Measurements from ENCODE around the gene LTB.

The LTB gene

DNA sequence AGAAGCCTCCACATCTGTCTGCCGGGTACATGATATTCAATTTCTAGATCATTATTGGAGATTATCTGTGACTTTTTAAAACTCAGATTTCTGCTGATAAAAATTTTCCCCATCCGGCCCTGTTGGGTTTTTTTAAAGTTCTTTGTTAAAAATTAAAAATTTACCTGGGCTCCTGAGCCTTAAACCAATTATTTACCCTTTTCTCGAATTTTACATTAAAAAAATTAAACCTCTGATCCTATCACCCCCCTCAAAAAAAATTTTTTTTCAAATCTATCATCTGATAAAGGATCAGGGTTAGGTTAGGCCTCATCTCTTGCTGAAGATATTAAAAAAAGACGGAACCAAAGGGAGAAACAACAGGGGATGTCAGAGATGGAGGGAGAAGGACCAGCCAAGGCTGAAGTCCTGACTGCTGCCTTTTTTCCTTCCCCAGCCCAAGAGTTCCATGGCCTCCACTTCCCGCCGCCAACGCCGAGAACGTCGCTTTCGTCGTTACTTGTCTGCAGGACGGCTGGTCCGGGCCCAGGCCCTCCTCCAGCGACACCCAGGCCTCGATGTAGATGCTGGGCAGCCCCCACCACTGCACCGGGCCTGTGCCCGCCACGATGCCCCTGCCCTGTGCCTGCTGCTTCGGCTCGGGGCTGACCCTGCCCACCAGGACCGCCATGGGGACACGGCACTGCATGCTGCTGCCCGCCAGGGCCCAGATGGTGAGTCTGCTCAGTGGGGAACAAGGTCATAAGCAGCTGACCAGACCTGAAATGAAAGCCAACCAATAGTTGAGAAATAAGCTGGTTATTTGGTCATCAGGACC is 34.3 kb downstream of the LTB start:
- Histone ChIP-seq H3K4me3 (ENCODE audit: low read depth in 1 of 2, low read length in 1 of 2) (peak overlapping the region; percentile 64 to 72), H3K4me1 (ENCODE audit: control insufficient read depth in 1 of 2, insufficient read depth in 1 of 2, low read depth in 1 of 2, low read length in 1 of 2) (peaks cover 55 to 57% of the 10 kb centered on the region in 2 experiments), H3K36me3 (no peaks in the 10 kb centered on the region), H3K27me3 (no peaks in the 10 kb centered on the region), H3K9me3 (no peaks in the 10 kb centered on the region), H3K27ac (peak overlapping the region; percentile 89)
- peak; percentile 3 for TF ChIP-seq CTCF (IDR thresholded peaks at IDR 0.05)

DNA sequence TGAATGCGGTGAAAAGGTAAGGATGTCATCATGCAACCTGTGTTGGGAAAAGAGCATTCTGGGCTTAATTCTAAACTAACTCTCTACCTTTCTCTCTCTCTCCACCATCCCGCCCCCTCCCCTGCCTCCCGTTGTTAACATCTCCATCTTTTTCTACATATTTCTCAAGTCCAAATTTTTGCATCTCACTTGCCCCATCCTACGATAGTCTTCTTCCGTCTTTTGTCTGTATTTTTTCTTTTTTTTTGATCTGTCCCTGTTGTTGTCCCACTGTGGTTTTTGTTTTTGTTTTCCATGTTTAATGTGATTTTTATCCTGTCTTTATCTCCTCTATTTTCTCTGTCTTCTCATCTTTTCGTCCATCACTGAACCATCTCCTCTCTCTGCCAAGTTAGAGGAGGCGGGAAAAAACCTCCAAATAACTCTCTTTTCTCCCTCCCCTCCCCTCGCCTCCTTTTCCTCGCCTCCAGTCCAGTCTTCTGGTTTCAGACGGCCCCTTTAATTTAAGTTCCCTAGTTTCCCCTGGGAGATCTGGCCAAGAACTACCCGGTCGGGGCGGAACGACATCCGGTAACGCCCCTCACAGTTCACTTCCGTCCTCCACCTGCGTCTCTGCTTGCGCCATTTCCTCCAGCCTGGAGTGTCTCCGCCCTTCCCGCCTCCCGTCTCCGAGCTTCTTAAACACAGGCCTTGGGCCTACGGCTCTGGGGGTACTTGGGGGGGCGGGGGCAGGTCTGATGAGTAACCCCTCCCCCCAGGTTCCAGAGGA is 35.1 kb downstream of the LTB start, which contains the start of gene NFKBIL1:
Gene NFKBIL1, plus strand, starts transcription at position 651 of the 769 bp plus-strand sequence. Its CDS starts 87 bp downstream, at position 738.
- H3K27ac ChIP-seq = peak within 1 kb of the TSS; percentile 89
- no peaks in the 10 kb centered on the region for H3K27me3 ChIP-seq
- peak; percentile 41 for TF ChIP-seq CTCF (IDR thresholded peaks at IDR 0.05)
- peaks cover 56 to 58% of the 10 kb centered on the region in 2 experiments for H3K4me1 ChIP-seq (ENCODE audit: control insufficient read depth in 1 of 2, insufficient read depth in 1 of 2, low read depth in 1 of 2, low read length in 1 of 2)
- H3K9me3 ChIP-seq = no peaks in the 10 kb centered on the region
- H3K36me3 ChIP-seq = no peaks in the 10 kb centered on the region
- H3K4me3 ChIP-seq (ENCODE audit: low read depth in 1 of 2, low read length in 1 of 2) = peak within 1 kb of the TSS; percentile 64 to 72

DNA sequence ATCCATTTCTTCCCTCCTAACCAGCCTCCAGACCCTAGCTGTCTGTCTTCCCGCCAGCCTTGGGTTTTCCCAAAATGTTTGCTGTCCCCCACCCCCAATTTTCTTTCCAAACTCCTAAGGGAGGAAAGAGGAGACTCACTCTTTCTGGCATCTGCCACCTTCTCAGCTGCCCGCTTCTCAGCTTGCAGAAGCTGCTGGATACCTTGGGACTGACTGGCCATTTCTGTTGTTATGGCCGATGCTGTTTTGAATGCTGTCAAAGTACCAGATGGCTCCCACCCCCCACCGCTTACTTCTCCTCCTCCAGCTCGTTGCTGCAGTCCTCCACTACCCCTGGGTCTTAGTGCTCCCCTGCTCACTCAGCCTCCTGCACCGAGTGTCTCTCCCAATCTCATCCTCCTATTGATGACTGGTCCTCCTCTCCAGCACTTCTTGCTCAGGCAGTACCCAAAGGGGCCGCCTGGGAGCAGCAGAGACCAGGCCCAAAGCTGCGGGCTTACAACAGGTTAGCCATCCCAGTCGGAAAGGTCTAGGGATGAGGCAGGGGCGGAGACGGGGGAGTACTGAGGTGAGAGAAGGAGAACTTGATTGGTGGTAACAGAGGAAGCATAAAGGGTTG is 35.8 kb downstream of the LTB start, which contains the start of gene ATP6V1G2:
Gene ATP6V1G2, minus strand, starts transcription at position 270 of the 619 bp plus-strand sequence. Its CDS starts 49 bp downstream, at position 221.
- H3K27me3 ChIP-seq = no peaks in the 10 kb centered on the region
- peaks cover 49 to 53% of the 10 kb centered on the region in 2 experiments for H3K4me1 ChIP-seq (ENCODE audit: control insufficient read depth in 1 of 2, insufficient read depth in 1 of 2, low read depth in 1 of 2, low read length in 1 of 2)
- no peaks in the 10 kb centered on the region for H3K36me3 ChIP-seq
- no peaks in the 10 kb centered on the region for H3K9me3 ChIP-seq
- H3K27ac ChIP-seq = peak within 1 kb of the TSS; percentile 89
- H3K4me3 ChIP-seq (ENCODE audit: low read depth in 1 of 2, low read length in 1 of 2) = peak within 1 kb of the TSS; percentile 64 to 72
- peak; percentile 98 for TF ChIP-seq CTCF (IDR thresholded peaks at IDR 0.05)

DNA sequence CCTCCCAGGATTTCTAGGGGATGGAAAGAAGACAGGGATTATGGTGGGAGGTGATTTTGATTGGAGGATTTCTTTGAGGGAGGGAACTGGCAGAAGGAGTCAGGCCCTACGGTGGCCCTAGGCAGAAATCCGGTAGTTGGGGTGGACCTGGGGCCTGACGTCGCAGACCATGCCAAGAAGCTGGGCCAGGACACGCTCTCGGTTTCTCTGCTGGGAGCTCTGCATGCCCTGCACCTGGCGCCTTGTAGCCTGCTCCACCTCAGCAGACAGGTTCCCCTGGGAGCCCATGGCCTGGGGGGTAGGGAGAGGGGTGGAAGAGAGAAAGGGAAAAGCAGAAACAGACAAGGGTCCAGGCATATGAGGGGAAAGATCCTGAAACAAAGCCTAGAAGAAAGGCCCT is 36.9 kb downstream of the LTB start:
- Histone ChIP-seq H3K4me1 (ENCODE audit: control insufficient read depth in 1 of 2, insufficient read depth in 1 of 2, low read depth in 1 of 2, low read length in 1 of 2) (peaks cover 49 to 56% of the 10 kb centered on the region in 2 experiments), H3K27ac (no peak overlapping the region), H3K36me3 (peaks cover under 1% of the 10 kb centered on the region), H3K4me3 (ENCODE audit: low read depth in 1 of 2, low read length in 1 of 2) (no peak overlapping the region), H3K27me3 (no peaks in the 10 kb centered on the region), H3K9me3 (no peaks in the 10 kb centered on the region)
- TF ChIP-seq CTCF (IDR thresholded peaks at IDR 0.05) = no peak

- no peak overlapping the region for H3K27ac ChIP-seq
- H3K36me3 ChIP-seq = peaks cover 6% of the 10 kb centered on the region
- H3K4me3 ChIP-seq (ENCODE audit: low read depth in 1 of 2, low read length in 1 of 2) = no peak overlapping the region
- no peaks in the 10 kb centered on the region for H3K27me3 ChIP-seq
- no peaks in the 10 kb centered on the region for H3K9me3 ChIP-seq
- TF ChIP-seq CTCF (IDR thresholded peaks at IDR 0.05) = no peak
- H3K4me1 ChIP-seq (ENCODE audit: control insufficient read depth in 1 of 2, insufficient read depth in 1 of 2, low read depth in 1 of 2, low read length in 1 of 2) = peaks cover 55 to 62% of the 10 kb centered on the region in 2 experiments
Observed at GRCh38 chr6:31544676-31545075, 37.5 kb downstream of the LTB start.

Measured in neutrophil (primary cell).